ENCODE results near the gene RNF26. TPM values are rescaled to one million over a fixed set of nuclear protein-coding genes. Genes with fewer than 3 reads are reported as not detected.

The RNF26 gene
- polyA plus RNA-seq, 2 donors = 7.4 to 16.2 TPM

- H3K9me3 ChIP-seq (ENCODE audit: control insufficient read depth in 2 of 2, insufficient read depth in 1 of 2, low read depth in 1 of 2, low read length in 1 of 2) = no peaks in the 10 kb centered on the region
- no peaks in the 10 kb centered on the region for H3K27me3 ChIP-seq (ENCODE audit: control insufficient read depth in 1 of 2, insufficient read depth in 2 of 2, low read length in 2 of 2)
- peaks cover 5 to 15% of the 10 kb centered on the region in 2 donors for H3K4me1 ChIP-seq (ENCODE audit: control insufficient read depth in 2 of 2, insufficient read depth in 2 of 2, low read length in 1 of 2)
- H3K4me3 ChIP-seq (ENCODE audit: low read depth in 1 of 2, low read length in 2 of 2) = no peak overlapping the region
- peaks cover 0 to 5% of the 10 kb centered on the region in 2 donors for H3K36me3 ChIP-seq (ENCODE audit: control insufficient read depth in 2 of 2, insufficient read depth in 2 of 2, low read length in 1 of 2)
- WGBS, 2 donors = 23 to 24% methylated on average over 8 of the region's 8 CpGs
- H3K27ac ChIP-seq (ENCODE audit: low read depth in 2 of 2, low read length in 1 of 2) = peak overlapping the region; percentile 82 to 92
Measured at GRCh38 chr11:119361056-119361787, 26.9 kb downstream of the RNF26 start.

- H3K4me3 ChIP-seq (ENCODE audit: low read depth in 1 of 2, low read length in 2 of 2) = no peak overlapping the region
- H3K36me3 ChIP-seq (ENCODE audit: control insufficient read depth in 2 of 2, insufficient read depth in 2 of 2, low read length in 1 of 2) = peaks cover 0 to 5% of the 10 kb centered on the region in 2 donors
- H3K27me3 ChIP-seq (ENCODE audit: control insufficient read depth in 1 of 2, insufficient read depth in 2 of 2, low read length in 2 of 2) = no peaks in the 10 kb centered on the region
- 71 to 73% methylated on average over 11 of the region's 11 CpGs for WGBS, 2 donors
- H3K4me1 ChIP-seq (ENCODE audit: control insufficient read depth in 2 of 2, insufficient read depth in 2 of 2, low read length in 1 of 2) = peaks cover 3 to 21% of the 10 kb centered on the region in 2 donors
- H3K9me3 ChIP-seq (ENCODE audit: control insufficient read depth in 2 of 2, insufficient read depth in 1 of 2, low read depth in 1 of 2, low read length in 1 of 2) = no peaks in the 10 kb centered on the region
- peak overlapping the region; percentile 82 to 92 for H3K27ac ChIP-seq (ENCODE audit: low read depth in 2 of 2, low read length in 1 of 2)
Measured at GRCh38 chr11:119361941-119362725, 27.8 kb downstream of the RNF26 start.

- Histone ChIP-seq H3K9me3 (ENCODE audit: control insufficient read depth in 2 of 2, insufficient read depth in 1 of 2, low read depth in 1 of 2, low read length in 1 of 2) (no peaks in the 10 kb centered on the region), H3K36me3 (ENCODE audit: control insufficient read depth in 2 of 2, insufficient read depth in 2 of 2, low read length in 1 of 2) (peaks cover 0 to 5% of the 10 kb centered on the region in 2 donors), H3K27me3 (ENCODE audit: control insufficient read depth in 1 of 2, insufficient read depth in 2 of 2, low read length in 2 of 2) (no peaks in the 10 kb centered on the region), H3K4me3 (ENCODE audit: low read depth in 1 of 2, low read length in 2 of 2) (peak overlapping the region in 1 of 2 donors; percentile 45), H3K4me1 (ENCODE audit: control insufficient read depth in 2 of 2, insufficient read depth in 2 of 2, low read length in 1 of 2) (peaks cover 5 to 24% of the 10 kb centered on the region in 2 donors), H3K27ac (ENCODE audit: low read depth in 2 of 2, low read length in 1 of 2) (peak overlapping the region; percentile 77 to 82)
- 71 to 92% methylated on average over 5 of the region's 5 CpGs for WGBS, 2 donors
Measured at GRCh38 chr11:119362741-119363080, 28.4 kb downstream of the RNF26 start.

- WGBS, 2 donors = 36 to 51% methylated on average over 37 to 44 of the region's 44 CpGs
Measured at GRCh38 chr11:119363081-119363850, 28.9 kb downstream of the RNF26 start.

GRCh38 chr11:119363851-119364590, 29.7 kb downstream of the RNF26 start:
- Histone ChIP-seq H3K9me3 (ENCODE audit: control insufficient read depth in 2 of 2, insufficient read depth in 1 of 2, low read depth in 1 of 2, low read length in 1 of 2) (no peaks in the 10 kb centered on the region), H3K4me1 (ENCODE audit: control insufficient read depth in 2 of 2, insufficient read depth in 2 of 2, low read length in 1 of 2) (peaks cover 5 to 29% of the 10 kb centered on the region in 2 donors), H3K4me3 (ENCODE audit: low read depth in 1 of 2, low read length in 2 of 2) (peak overlapping the region; percentile 45 to 47), H3K27me3 (ENCODE audit: control insufficient read depth in 1 of 2, insufficient read depth in 2 of 2, low read length in 2 of 2) (no peaks in the 10 kb centered on the region), H3K27ac (ENCODE audit: low read depth in 2 of 2, low read length in 1 of 2) (peak overlapping the region; percentile 77 to 82), H3K36me3 (ENCODE audit: control insufficient read depth in 2 of 2, insufficient read depth in 2 of 2, low read length in 1 of 2) (peaks cover 0 to 3% of the 10 kb centered on the region in 2 donors)
- WGBS, 2 donors = 4 to 6% methylated on average over 40 to 88 of the region's 88 CpGs

More at GRCh38 chr11:119363081-119363850, 28.9 kb downstream of the RNF26 start:
- H3K4me3 ChIP-seq (ENCODE audit: low read depth in 1 of 2, low read length in 2 of 2) = peak overlapping the region; percentile 45 to 47
- H3K9me3 ChIP-seq (ENCODE audit: control insufficient read depth in 2 of 2, insufficient read depth in 1 of 2, low read depth in 1 of 2, low read length in 1 of 2) = no peaks in the 10 kb centered on the region
- H3K27me3 ChIP-seq (ENCODE audit: control insufficient read depth in 1 of 2, insufficient read depth in 2 of 2, low read length in 2 of 2) = no peaks in the 10 kb centered on the region
- H3K27ac ChIP-seq (ENCODE audit: low read depth in 2 of 2, low read length in 1 of 2) = peak overlapping the region; percentile 77 to 82
- peaks cover 5 to 29% of the 10 kb centered on the region in 2 donors for H3K4me1 ChIP-seq (ENCODE audit: control insufficient read depth in 2 of 2, insufficient read depth in 2 of 2, low read length in 1 of 2)
- H3K36me3 ChIP-seq (ENCODE audit: control insufficient read depth in 2 of 2, insufficient read depth in 2 of 2, low read length in 1 of 2) = peaks cover 0 to 5% of the 10 kb centered on the region in 2 donors

- H3K27ac ChIP-seq (ENCODE audit: low read depth in 2 of 2, low read length in 1 of 2) = peak overlapping the region; percentile 62 to 77
Measured at GRCh38 chr11:119365071-119365591, 30.8 kb downstream of the RNF26 start.

GRCh38 chr11:119366690-119367620, 32.6 kb downstream of the RNF26 start:
- Histone ChIP-seq H3K27ac (ENCODE audit: low read depth in 2 of 2, low read length in 1 of 2) (peak overlapping the region; percentile 92 to 96), H3K4me3 (ENCODE audit: low read depth in 1 of 2, low read length in 2 of 2) (no peak overlapping the region), H3K9me3 (ENCODE audit: control insufficient read depth in 2 of 2, insufficient read depth in 1 of 2, low read depth in 1 of 2, low read length in 1 of 2) (no peaks in the 10 kb centered on the region), H3K27me3 (ENCODE audit: control insufficient read depth in 1 of 2, insufficient read depth in 2 of 2, low read length in 2 of 2) (no peaks in the 10 kb centered on the region), H3K4me1 (ENCODE audit: control insufficient read depth in 2 of 2, insufficient read depth in 2 of 2, low read length in 1 of 2) (peaks cover 14 to 33% of the 10 kb centered on the region in 2 donors), H3K36me3 (ENCODE audit: control insufficient read depth in 2 of 2, insufficient read depth in 2 of 2, low read length in 1 of 2) (no peaks in the 10 kb centered on the region)
- WGBS, 2 donors = 36 to 52% methylated on average over 11 of the region's 11 CpGs

More at GRCh38 chr11:119365071-119365591, 30.8 kb downstream of the RNF26 start:
- no peaks in the 10 kb centered on the region for H3K9me3 ChIP-seq (ENCODE audit: control insufficient read depth in 2 of 2, insufficient read depth in 1 of 2, low read depth in 1 of 2, low read length in 1 of 2)
- no peaks in the 10 kb centered on the region for H3K27me3 ChIP-seq (ENCODE audit: control insufficient read depth in 1 of 2, insufficient read depth in 2 of 2, low read length in 2 of 2)
- no peaks in the 10 kb centered on the region for H3K36me3 ChIP-seq (ENCODE audit: control insufficient read depth in 2 of 2, insufficient read depth in 2 of 2, low read length in 1 of 2)
- H3K4me1 ChIP-seq (ENCODE audit: control insufficient read depth in 2 of 2, insufficient read depth in 2 of 2, low read length in 1 of 2) = peaks cover 11 to 29% of the 10 kb centered on the region in 2 donors
- H3K4me3 ChIP-seq (ENCODE audit: low read depth in 1 of 2, low read length in 2 of 2) = no peak overlapping the region
- 63 to 64% methylated on average over 6 of the region's 6 CpGs for WGBS, 2 donors

GRCh38 chr11:119367661-119368120, 33.4 kb downstream of the RNF26 start:
- no peaks in the 10 kb centered on the region for H3K27me3 ChIP-seq (ENCODE audit: control insufficient read depth in 1 of 2, insufficient read depth in 2 of 2, low read length in 2 of 2)
- H3K27ac ChIP-seq (ENCODE audit: low read depth in 2 of 2, low read length in 1 of 2) = peak overlapping the region; percentile 92 to 96
- H3K4me3 ChIP-seq (ENCODE audit: low read depth in 1 of 2, low read length in 2 of 2) = no peak overlapping the region
- peaks cover 14 to 33% of the 10 kb centered on the region in 2 donors for H3K4me1 ChIP-seq (ENCODE audit: control insufficient read depth in 2 of 2, insufficient read depth in 2 of 2, low read length in 1 of 2)
- WGBS, 2 donors = 41 to 53% methylated on average over 9 of the region's 9 CpGs
- no peaks in the 10 kb centered on the region for H3K36me3 ChIP-seq (ENCODE audit: control insufficient read depth in 2 of 2, insufficient read depth in 2 of 2, low read length in 1 of 2)
- no peaks in the 10 kb centered on the region for H3K9me3 ChIP-seq (ENCODE audit: control insufficient read depth in 2 of 2, insufficient read depth in 1 of 2, low read depth in 1 of 2, low read length in 1 of 2)
